ENCODE results near the gene PDGFD. TPM values are rescaled to one million over a fixed set of nuclear protein-coding genes. Genes with fewer than 3 reads are reported as not detected.

PDGFD gene
- total RNA-seq, 1 donor from 2014 or later, result 5.0 TPM

DNA sequence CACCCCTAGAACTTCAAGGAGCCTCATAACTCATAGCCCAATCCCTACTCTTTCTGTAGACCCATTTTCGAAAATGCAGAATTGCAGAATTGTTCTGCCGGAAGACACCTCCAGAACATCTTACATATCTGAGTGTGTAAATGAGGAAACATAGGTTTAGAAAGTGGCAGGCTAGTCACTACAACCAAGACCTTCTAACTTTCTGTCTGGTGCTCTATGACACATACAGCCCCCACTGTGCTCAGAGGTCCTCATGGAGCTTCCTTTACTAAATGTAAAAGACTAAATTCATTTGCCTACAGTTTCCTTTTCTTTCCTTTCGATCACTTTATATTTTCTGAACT, 259.7 kb downstream of the PDGFD start:
- Histone ChIP-seq H3K27ac (no peak overlapping the region), H3K36me3 (no peaks in the 10 kb centered on the region), H3K27me3 (no peaks in the 10 kb centered on the region), H3K9me3 (no peaks in the 10 kb centered on the region), H3K4me3 (no peak overlapping the region), H3K4me1 (peaks cover 3% of the 10 kb centered on the region)
- intact Hi-C loops (cut with DNase I), result no loop called here
- TF ChIP-seq, protein P1, sequence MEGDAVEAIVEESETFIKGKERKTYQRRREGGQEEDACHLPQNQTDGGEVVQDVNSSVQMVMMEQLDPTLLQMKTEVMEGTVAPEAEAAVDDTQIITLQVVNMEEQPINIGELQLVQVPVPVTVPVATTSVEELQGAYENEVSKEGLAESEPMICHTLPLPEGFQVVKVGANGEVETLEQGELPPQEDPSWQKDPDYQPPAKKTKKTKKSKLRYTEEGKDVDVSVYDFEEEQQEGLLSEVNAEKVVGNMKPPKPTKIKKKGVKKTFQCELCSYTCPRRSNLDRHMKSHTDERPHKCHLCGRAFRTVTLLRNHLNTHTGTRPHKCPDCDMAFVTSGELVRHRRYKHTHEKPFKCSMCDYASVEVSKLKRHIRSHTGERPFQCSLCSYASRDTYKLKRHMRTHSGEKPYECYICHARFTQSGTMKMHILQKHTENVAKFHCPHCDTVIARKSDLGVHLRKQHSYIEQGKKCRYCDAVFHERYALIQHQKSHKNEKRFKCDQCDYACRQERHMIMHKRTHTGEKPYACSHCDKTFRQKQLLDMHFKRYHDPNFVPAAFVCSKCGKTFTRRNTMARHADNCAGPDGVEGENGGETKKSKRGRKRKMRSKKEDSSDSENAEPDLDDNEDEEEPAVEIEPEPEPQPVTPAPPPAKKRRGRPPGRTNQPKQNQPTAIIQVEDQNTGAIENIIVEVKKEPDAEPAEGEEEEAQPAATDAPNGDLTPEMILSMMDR (IDR thresholded peaks at IDR 0.05), result no peak
- no peak for DNase-seq
- ATAC-seq, result no peak

DNA sequence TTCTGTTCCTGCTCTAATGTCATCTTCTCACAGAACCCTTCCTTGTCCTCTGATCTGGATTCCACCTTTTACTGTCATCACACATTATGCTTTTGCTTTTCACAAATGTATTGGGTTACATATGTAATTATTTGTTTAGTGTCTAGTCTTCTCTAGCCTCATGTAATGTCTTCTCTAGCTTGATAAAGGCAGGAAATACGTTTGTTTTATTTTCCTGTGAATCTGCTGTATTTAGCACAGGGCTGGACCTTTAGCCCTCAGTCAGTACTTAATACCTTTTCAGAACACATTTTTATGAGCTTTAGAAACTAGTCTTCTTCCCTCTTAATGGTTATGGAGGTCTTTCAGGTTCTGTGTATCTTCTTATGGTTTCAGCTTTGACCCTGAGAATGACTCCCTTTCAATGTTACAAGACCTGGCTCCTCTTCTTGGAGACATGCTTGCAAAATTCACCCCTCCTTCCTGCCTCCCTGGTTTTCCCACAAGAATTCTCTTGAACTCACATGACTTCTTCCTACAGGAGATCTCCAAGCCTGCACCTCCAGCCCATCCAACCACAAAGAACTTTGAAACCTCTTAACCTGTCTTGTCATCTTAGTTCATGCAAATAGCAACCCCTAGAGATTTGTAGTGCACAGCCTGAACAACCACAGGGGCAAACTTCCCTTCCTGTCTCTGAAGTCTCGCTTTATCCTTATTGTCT, 260.2 kb downstream of the PDGFD start:
- no peaks in the 10 kb centered on the region for H3K36me3 ChIP-seq
- H3K4me1 ChIP-seq, result peaks cover 3% of the 10 kb centered on the region
- H3K9me3 ChIP-seq, result no peaks in the 10 kb centered on the region
- H3K4me3 ChIP-seq, result no peak overlapping the region
- ATAC-seq, result no peak
- no peak for DNase-seq
- intact Hi-C loops (cut with DNase I), result no loop called here
- TF ChIP-seq, protein P1 (IDR thresholded peaks at IDR 0.05), result no peak
- H3K27me3 ChIP-seq, result no peaks in the 10 kb centered on the region
- H3K27ac ChIP-seq, result no peak overlapping the region

DNA sequence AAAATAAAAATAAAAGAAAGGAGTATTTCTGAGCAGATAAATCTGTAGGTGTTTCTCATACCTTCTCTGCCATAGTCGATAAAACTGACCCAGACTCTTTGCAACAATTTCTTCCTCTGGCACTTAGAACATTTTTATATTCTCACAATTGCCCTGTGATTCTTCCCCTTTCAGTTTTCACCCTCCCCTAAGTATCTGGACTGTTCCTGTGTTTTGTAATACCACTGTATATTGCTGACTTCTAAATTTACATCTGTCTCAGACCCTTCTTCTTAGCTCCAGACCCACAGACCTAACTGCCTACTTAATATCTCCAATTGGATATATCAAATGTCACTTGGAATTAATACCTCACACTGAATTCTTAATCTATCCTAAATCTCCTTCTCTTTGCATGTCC, 261.0 kb downstream of the PDGFD start:
- H3K4me3 ChIP-seq, result no peak overlapping the region
- no peak for ATAC-seq
- TF ChIP-seq, protein P1 (IDR thresholded peaks at IDR 0.05), result no peak
- no peaks in the 10 kb centered on the region for H3K27me3 ChIP-seq
- intact Hi-C loops (cut with DNase I), result no loop called here
- no peaks in the 10 kb centered on the region for H3K36me3 ChIP-seq
- H3K27ac ChIP-seq, result no peak overlapping the region
- peaks cover 2% of the 10 kb centered on the region for H3K4me1 ChIP-seq
- H3K9me3 ChIP-seq, result no peaks in the 10 kb centered on the region
- DNase-seq, result no peak

DNA sequence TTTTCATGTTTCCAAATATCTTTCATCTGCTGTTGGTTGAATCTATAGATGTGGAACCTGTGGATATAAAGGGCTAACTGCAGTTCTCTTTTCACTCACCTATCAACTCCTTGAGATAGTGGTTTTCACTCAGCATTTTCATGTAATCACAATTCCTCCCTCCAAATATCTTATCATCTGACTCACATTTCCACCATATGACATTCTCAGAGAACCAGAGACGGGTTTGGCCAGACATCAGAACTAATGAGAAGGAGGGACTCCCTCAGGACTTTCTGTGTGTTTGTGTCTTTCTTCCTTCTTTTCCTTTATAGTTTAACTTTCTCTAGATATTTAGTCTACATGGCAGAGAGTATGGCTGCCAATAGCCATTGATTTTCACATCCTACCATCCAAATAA, 262.3 kb downstream of the PDGFD start:
- no peak overlapping the region for H3K27ac ChIP-seq
- no peaks in the 10 kb centered on the region for H3K4me1 ChIP-seq
- TF ChIP-seq, protein P1 (IDR thresholded peaks at IDR 0.05), result no peak
- no peaks in the 10 kb centered on the region for H3K9me3 ChIP-seq
- H3K4me3 ChIP-seq, result no peak overlapping the region
- no peaks in the 10 kb centered on the region for H3K27me3 ChIP-seq
- ATAC-seq (no peak), DNase-seq (no peak)
- H3K36me3 ChIP-seq, result no peaks in the 10 kb centered on the region
- intact Hi-C loops (cut with DNase I), result no loop called here

DNA sequence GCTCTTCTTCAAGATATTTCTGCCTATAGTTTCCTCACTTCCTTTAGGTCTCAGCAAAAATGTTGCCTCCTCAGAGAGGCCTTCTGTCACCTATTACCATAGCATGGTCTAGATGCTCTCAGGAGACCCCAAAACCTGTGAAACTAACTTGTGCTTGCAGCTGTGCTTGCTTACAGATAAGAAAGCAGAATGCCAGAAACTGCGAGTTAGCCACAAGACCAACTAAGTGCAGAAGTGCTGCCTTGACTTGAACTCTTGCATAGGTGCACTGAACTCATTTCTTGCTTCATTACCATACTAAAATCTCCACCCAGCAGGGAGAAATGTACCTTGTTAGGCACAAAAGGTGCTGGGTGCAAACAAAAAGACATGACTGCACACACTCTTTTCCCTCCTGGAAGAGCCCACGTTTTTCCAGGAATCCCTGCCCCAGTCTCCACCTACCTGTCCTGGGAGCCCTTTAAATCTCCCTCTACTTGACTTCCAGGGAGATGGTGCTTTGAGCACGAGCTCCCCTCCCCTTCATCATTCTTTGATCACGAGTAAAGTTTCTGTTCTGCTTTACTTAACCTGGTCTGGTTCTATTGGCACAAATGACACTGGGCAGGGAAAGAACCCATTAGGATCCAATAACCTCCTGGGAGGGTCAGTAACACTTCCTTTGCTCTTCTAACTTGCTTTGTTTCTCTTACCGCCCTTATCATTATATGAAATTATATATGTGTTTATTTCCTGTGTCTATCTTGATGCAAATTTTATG, 265.2 kb downstream of the PDGFD start:
- no peaks in the 10 kb centered on the region for H3K4me1 ChIP-seq
- H3K27me3 ChIP-seq, result no peaks in the 10 kb centered on the region
- no peak for ATAC-seq
- no peak overlapping the region for H3K4me3 ChIP-seq
- no peak for DNase-seq
- intact Hi-C loops (cut with DNase I), result no loop called here
- H3K9me3 ChIP-seq, result no peaks in the 10 kb centered on the region
- TF ChIP-seq, protein P1 (IDR thresholded peaks at IDR 0.05), result no peak
- no peaks in the 10 kb centered on the region for H3K36me3 ChIP-seq
- no peak overlapping the region for H3K27ac ChIP-seq
